GM19467 (cell line): Measurements from ENCODE around the gene SALL3.

ENCODE experiments used
- ATAC-seq: cut with Tn5 transposase; IDR thresholded peaks from one replicate; pipeline ENCODE4 v1.9.1; 2021; ENCODE audit warnings: mild to moderate bottlenecking, moderate library complexity; ENCODE audit not compliant: unreplicated experiment

The SALL3 gene

GRCh38 chr18:78965260-78965659 is 14.4 kb upstream of the SALL3 start:
- no peak for ATAC-seq

- ATAC-seq, result no peak
Observed at GRCh38 chr18:78965917-78966792, 13.5 kb upstream of the SALL3 start.

GRCh38 chr18:78966793-78967106 is 12.9 kb upstream of the SALL3 start:
- no peak for ATAC-seq

GRCh38 chr18:78967692-78968091 is 11.9 kb upstream of the SALL3 start:
- no peak for ATAC-seq

GRCh38 chr18:78969574-78970315 is 9.9 kb upstream of the SALL3 start:
- no peak for ATAC-seq

- ATAC-seq, result no peak
Observed at GRCh38 chr18:78970774-78971333, 8.8 kb upstream of the SALL3 start.

- ATAC-seq, result no peak
Observed at GRCh38 chr18:78971511-78972245, 7.9 kb upstream of the SALL3 start.

- ATAC-seq, result no peak
Observed at GRCh38 chr18:78972385-78972918, 7.2 kb upstream of the SALL3 start.

- ATAC-seq, result no peak
Observed at GRCh38 chr18:78972930-78973331, 6.7 kb upstream of the SALL3 start.

- ATAC-seq, result no peak
Observed at GRCh38 chr18:78973357-78974083, 6.1 kb upstream of the SALL3 start.

- no peak for ATAC-seq
Observed at GRCh38 chr18:78974115-78974761, 5.4 kb upstream of the SALL3 start.

GRCh38 chr18:78975292-78975691 is 4.3 kb upstream of the SALL3 start:
- ATAC-seq, result no peak

GRCh38 chr18:78975699-78976335 is 3.8 kb upstream of the SALL3 start:
- ATAC-seq, result no peak

- no peak for ATAC-seq
Observed at GRCh38 chr18:78976765-78977636, 2.6 kb upstream of the SALL3 start.

- ATAC-seq, result no peak
Observed at GRCh38 chr18:78977637-78978348, 1.8 kb upstream of the SALL3 start.

- no peak for ATAC-seq
Observed at GRCh38 chr18:78978349-78979055, 1.1 kb upstream of the SALL3 start.

- ATAC-seq, result no peak
Observed at GRCh38 chr18:78979056-78979729, 425 bp upstream of the SALL3 start.
